GM23338 (cell line): ENCODE data around the gene PGA3. TPM values are rescaled to one million over a fixed set of nuclear protein-coding genes. Genes with fewer than 3 reads are reported as not detected.

Experiments
- ATAC-seq: fragments of 200-7000 bp; cut with Tn5 transposase; 3 replicates; pipeline ENCODE4 v1.9.1; 2020
- DNase-seq: peaks from one replicate; pipeline ENCODE4 v3.0.0-alpha.2; 2015; ENCODE audit warnings: low spot score
- H2AFZ ChIP-seq: fragments of 200-600 bp; sonication (generic); 2 replicates; pipeline ENCODE4 v1.8.0; 2016; ENCODE audit warnings: antibody characterized with exemption, mild to moderate bottlenecking, moderate library complexity
- H3F3A ChIP-seq: fragments of 200-600 bp; sonication (generic); replicated peaks from 2 replicates; pipeline ENCODE4 v1.8.0; 2017; ENCODE audit warnings: antibody characterized with exemption, mixed run types, low read depth
- H3K27ac ChIP-seq: fragments of 200-600 bp; sonication (generic); 2 replicates; pipeline ENCODE4 v1.6.1; 2016; ENCODE audit warnings: low read depth
- H3K27me3 ChIP-seq: fragments of 200-600 bp; sonication (generic); 2 replicates; pipeline ENCODE4 v1.8.0; 2016; ENCODE audit warnings: mild to moderate bottlenecking, mixed run types, moderate library complexity; ENCODE audit not compliant: insufficient read depth
- H3K36me3 ChIP-seq: fragments of 200-600 bp; sonication (generic); 2 replicates; pipeline ENCODE4 v1.8.0; 2016; ENCODE audit warnings: mild to moderate bottlenecking; ENCODE audit not compliant: insufficient read depth
- H3K4me1 ChIP-seq: fragments of 200-600 bp; sonication (generic); 2 replicates; pipeline ENCODE4 v1.8.0; 2016; ENCODE audit warnings: mild to moderate bottlenecking, moderate library complexity; ENCODE audit not compliant: insufficient read depth
- H3K4me2 ChIP-seq: fragments of 200-600 bp; sonication (generic); 2 replicates; pipeline ENCODE4 v1.7.1; 2017; ENCODE audit warnings: mixed run types
- H3K4me3 ChIP-seq: fragments of 200-600 bp; sonication (generic); 2 replicates; pipeline ENCODE4 v1.6.1; 2016; ENCODE audit warnings: mixed run types
- H3K79me2 ChIP-seq: fragments of 200-600 bp; sonication (generic); replicated peaks from 2 replicates; pipeline ENCODE4 v1.8.0; 2017; ENCODE audit warnings: mild to moderate bottlenecking; ENCODE audit not compliant: insufficient read depth
- H3K9me2 ChIP-seq: fragments of 200-600 bp; sonication (generic); 2 replicates; pipeline ENCODE4 v1.8.0; 2017; ENCODE audit not compliant: insufficient read depth
- H4K20me1 ChIP-seq: fragments of 200-600 bp; sonication (generic); replicated peaks from 2 replicates; pipeline ENCODE4 v1.8.0; 2017; ENCODE audit warnings: mild to moderate bottlenecking; ENCODE audit not compliant: insufficient read depth
- H3K27ac Mint-ChIP-seq: 2 replicates; pipeline ENCODE4 v1.8.0; 2020; ENCODE audit warnings: inconsistent platforms, mild to moderate bottlenecking, moderate library complexity, mixed read lengths
- H3K27me3 Mint-ChIP-seq: 3 replicates; pipeline ENCODE4 v1.8.0; 2022; ENCODE audit warnings: low read depth, mild to moderate bottlenecking, moderate library complexity, mixed read lengths, inconsistent platforms; ENCODE audit not compliant: insufficient read depth, poor library complexity
- H3K36me3 Mint-ChIP-seq: 3 replicates; pipeline ENCODE4 v1.8.0; 2021; ENCODE audit warnings: low read depth, mild to moderate bottlenecking, inconsistent platforms, moderate library complexity, mixed read lengths
- H3K4me1 Mint-ChIP-seq: 3 replicates; pipeline ENCODE4 v1.8.0; 2020; ENCODE audit warnings: mild to moderate bottlenecking, inconsistent platforms, mixed read lengths
- H3K4me3 Mint-ChIP-seq: 3 replicates; pipeline ENCODE4 v1.8.0; 2021; ENCODE audit warnings: moderate library complexity, mild to moderate bottlenecking, inconsistent platforms, mixed read lengths
- H3K9me3 Mint-ChIP-seq: 3 replicates; pipeline ENCODE4 v1.8.0; 2020; ENCODE audit warnings: moderate library complexity, mild to moderate bottlenecking, inconsistent platforms, mixed read lengths
- EZH2 ChIP-seq: fragments of 200-600 bp; sonication (generic); IDR thresholded peaks from one replicate; pipeline ENCODE4 v1.8.0; 2017; ENCODE audit warnings: antibody characterized with exemption, mild to moderate bottlenecking, low read depth; ENCODE audit not compliant: unreplicated experiment
- EZH2phosphoT487 ChIP-seq: fragments of 200-600 bp; sonication (generic); IDR thresholded peaks from one replicate; pipeline ENCODE4 v1.8.1; 2018; ENCODE audit warnings: antibody characterized with exemption; ENCODE audit not compliant: unreplicated experiment
- JUNB ChIP-seq: IDR thresholded peaks from one replicate; pipeline ENCODE4 v1.6.1; 2016; ENCODE audit warnings: antibody characterized with exemption; ENCODE audit not compliant: unreplicated experiment
- NANOG ChIP-seq: IDR thresholded peaks from 2 replicates; pipeline ENCODE4 v1.6.1; 2016; ENCODE audit warnings: antibody characterized with exemption, borderline replicate concordance
- POLR2AphosphoS5 ChIP-seq: IDR thresholded peaks from 2 replicates; pipeline ENCODE4 v1.6.1; 2016; ENCODE audit warnings: antibody characterized with exemption, low read depth
- STAT1 ChIP-seq: IDR thresholded peaks from one replicate; pipeline ENCODE4 v1.6.1; 2016; ENCODE audit warnings: antibody characterized with exemption; ENCODE audit not compliant: unreplicated experiment
- ZNF114 ChIP-seq: fragments of 250-450 bp; sonication (Bioruptor Pico); IDR thresholded peaks from 2 replicates; pipeline ENCODE4 v1.5.0; 2020; ENCODE audit warnings: mild to moderate bottlenecking, moderate library complexity
- ZNF331 ChIP-seq: fragments of 250-450 bp; sonication (Bioruptor Pico); IDR thresholded peaks from 2 replicates; pipeline ENCODE4 v1.5.0; 2020; ENCODE audit warnings: low read depth, mild to moderate bottlenecking, moderate library complexity
- polyA plus RNA-seq: library from polyadenylated mRNA; unstranded; fragments of >200 nt; fragmentation: Nextera tagmentation; extraction: Ambion mirVana; gene quantifications from 2 replicates; pipeline ENCODE4 v1.2.1, GENCODE V29; 2016
- total RNA-seq: library from RNA; depleted of rRNA; stranded (reverse); fragments of >200 nt; shearing (Covaris generic); gene quantifications from 2 replicates; pipeline ENCODE4 v1.2.3, GENCODE V29; 2014
- TF ChIP-seq, protein P1 (sequence below), 2 experiments: fragments of 200-600 bp in 1 of 2; sonication (generic) in 1 of 2; conservative IDR thresholded peaks; 2 replicates each; pipeline versions ENCODE4 v1.5.1 to v1.6.1; 2016 to 2017; ENCODE audit warnings: antibody characterized with exemption in 2 of 2, low read depth in 2 of 2, mild to moderate bottlenecking in 2 of 2, moderate library complexity in 1 of 2
- TF ChIP-seq, protein P2 (sequence below): IDR thresholded peaks from 2 replicates; pipeline ENCODE4 v1.6.1; 2016; ENCODE audit warnings: antibody characterized with exemption
- TF ChIP-seq, protein P3 (sequence below): IDR thresholded peaks from one replicate; pipeline ENCODE4 v1.6.1; 2018; ENCODE audit warnings: antibody characterized with exemption; ENCODE audit not compliant: unreplicated experiment
- TF ChIP-seq, protein P4 (sequence below): fragments of 250-450 bp; sonication (Bioruptor Pico); IDR thresholded peaks from 2 replicates; pipeline ENCODE4 v1.5.0; 2020; ENCODE audit warnings: mild to moderate bottlenecking, moderate library complexity

Gene PGA3
- total and polyA plus RNA-seq, 2 experiments from 2014 or later: 0.37 TPM; not detected in 1

DNA sequence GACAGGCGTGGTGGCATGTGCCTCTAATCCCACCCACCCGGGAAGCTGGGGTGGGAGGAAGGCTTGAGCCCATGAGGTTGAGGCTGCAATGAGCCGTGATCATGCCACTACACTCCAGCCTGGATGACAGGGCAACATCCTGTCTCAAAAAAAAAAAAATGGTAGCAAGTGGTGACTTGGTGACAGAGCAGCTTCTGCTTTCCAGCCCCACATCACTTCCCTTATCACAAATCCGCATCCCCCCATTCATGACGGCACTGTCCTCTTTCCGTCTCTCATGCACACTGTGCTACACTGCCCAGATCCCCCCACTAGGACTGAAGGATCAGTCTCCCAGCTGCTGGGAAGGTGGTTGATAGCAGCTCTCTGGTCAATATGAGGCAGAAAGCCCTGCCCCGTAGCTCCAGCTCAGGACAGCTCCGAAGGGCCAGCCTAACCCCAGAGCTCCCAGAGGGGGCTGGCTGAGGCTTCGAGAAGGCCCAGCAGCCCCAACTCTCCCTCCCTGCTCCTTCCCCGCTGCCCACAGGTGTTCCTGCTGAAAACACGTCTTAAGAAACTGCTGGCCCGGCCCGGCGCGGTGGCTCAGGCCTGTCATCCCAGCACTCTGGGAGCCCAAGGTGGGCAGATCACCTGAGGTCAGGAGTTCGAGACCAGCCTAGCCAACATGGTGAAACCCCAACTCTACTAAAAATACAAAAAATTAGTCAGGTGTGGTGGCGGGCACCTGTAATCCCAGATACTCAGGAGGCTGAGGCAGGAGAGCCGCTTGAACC is 53.6 kb downstream of the PGA3 start:
- no peak overlapping the region for H3K27ac Mint-ChIP-seq
- Histone ChIP-seq H3K79me2 (no peaks in the 10 kb centered on the region), H3K27ac (no peak overlapping the region), H3K4me3 (no peak overlapping the region), H3K9me2 (no peaks in the 10 kb centered on the region), H2AFZ (no peak overlapping the region), H3K4me2 (no peak overlapping the region), H3K36me3 (no peaks in the 10 kb centered on the region), H3F3A (no peaks in the 10 kb centered on the region), H3K4me1 (no peaks in the 10 kb centered on the region), H4K20me1 (0 out of 2 replicates have a peak, but pooled peaks cover 2% of the 10 kb centered on the region), H3K27me3 (no peaks in the 10 kb centered on the region)
- no peaks in the 10 kb centered on the region; the same call in 2 of the 3 replicates for H3K4me1 Mint-ChIP-seq
- peaks cover 5% of the 10 kb centered on the region; the same call in 1 of the 3 replicates for H3K36me3 Mint-ChIP-seq
- no peaks in the 10 kb centered on the region for H3K9me3 Mint-ChIP-seq
- ATAC-seq (no peak), DNase-seq (no peak)
- peaks cover 2% of the 10 kb centered on the region for H3K27me3 Mint-ChIP-seq
- no peak overlapping the region for H3K4me3 Mint-ChIP-seq
- TF ChIP-seq, protein P1, sequence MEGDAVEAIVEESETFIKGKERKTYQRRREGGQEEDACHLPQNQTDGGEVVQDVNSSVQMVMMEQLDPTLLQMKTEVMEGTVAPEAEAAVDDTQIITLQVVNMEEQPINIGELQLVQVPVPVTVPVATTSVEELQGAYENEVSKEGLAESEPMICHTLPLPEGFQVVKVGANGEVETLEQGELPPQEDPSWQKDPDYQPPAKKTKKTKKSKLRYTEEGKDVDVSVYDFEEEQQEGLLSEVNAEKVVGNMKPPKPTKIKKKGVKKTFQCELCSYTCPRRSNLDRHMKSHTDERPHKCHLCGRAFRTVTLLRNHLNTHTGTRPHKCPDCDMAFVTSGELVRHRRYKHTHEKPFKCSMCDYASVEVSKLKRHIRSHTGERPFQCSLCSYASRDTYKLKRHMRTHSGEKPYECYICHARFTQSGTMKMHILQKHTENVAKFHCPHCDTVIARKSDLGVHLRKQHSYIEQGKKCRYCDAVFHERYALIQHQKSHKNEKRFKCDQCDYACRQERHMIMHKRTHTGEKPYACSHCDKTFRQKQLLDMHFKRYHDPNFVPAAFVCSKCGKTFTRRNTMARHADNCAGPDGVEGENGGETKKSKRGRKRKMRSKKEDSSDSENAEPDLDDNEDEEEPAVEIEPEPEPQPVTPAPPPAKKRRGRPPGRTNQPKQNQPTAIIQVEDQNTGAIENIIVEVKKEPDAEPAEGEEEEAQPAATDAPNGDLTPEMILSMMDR (conservative IDR thresholded peaks at IDR 0.05; ENCODE audit: low read depth in 2 of 2): no peak
- TF ChIP-seq EZH2 (no peak), JUNB (no peak), POLR2AphosphoS5 (no peak), ZNF331 (no peak), NANOG (no peak), STAT1 (no peak), ZNF114 (no peak), EZH2phosphoT487 (no peak)
- TF ChIP-seq, protein P2, sequence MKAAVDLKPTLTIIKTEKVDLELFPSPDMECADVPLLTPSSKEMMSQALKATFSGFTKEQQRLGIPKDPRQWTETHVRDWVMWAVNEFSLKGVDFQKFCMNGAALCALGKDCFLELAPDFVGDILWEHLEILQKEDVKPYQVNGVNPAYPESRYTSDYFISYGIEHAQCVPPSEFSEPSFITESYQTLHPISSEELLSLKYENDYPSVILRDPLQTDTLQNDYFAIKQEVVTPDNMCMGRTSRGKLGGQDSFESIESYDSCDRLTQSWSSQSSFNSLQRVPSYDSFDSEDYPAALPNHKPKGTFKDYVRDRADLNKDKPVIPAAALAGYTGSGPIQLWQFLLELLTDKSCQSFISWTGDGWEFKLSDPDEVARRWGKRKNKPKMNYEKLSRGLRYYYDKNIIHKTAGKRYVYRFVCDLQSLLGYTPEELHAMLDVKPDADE: no peak
- TF ChIP-seq, protein P3, sequence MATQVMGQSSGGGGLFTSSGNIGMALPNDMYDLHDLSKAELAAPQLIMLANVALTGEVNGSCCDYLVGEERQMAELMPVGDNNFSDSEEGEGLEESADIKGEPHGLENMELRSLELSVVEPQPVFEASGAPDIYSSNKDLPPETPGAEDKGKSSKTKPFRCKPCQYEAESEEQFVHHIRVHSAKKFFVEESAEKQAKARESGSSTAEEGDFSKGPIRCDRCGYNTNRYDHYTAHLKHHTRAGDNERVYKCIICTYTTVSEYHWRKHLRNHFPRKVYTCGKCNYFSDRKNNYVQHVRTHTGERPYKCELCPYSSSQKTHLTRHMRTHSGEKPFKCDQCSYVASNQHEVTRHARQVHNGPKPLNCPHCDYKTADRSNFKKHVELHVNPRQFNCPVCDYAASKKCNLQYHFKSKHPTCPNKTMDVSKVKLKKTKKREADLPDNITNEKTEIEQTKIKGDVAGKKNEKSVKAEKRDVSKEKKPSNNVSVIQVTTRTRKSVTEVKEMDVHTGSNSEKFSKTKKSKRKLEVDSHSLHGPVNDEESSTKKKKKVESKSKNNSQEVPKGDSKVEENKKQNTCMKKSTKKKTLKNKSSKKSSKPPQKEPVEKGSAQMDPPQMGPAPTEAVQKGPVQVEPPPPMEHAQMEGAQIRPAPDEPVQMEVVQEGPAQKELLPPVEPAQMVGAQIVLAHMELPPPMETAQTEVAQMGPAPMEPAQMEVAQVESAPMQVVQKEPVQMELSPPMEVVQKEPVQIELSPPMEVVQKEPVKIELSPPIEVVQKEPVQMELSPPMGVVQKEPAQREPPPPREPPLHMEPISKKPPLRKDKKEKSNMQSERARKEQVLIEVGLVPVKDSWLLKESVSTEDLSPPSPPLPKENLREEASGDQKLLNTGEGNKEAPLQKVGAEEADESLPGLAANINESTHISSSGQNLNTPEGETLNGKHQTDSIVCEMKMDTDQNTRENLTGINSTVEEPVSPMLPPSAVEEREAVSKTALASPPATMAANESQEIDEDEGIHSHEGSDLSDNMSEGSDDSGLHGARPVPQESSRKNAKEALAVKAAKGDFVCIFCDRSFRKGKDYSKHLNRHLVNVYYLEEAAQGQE: no peak
- TF ChIP-seq, protein P4, sequence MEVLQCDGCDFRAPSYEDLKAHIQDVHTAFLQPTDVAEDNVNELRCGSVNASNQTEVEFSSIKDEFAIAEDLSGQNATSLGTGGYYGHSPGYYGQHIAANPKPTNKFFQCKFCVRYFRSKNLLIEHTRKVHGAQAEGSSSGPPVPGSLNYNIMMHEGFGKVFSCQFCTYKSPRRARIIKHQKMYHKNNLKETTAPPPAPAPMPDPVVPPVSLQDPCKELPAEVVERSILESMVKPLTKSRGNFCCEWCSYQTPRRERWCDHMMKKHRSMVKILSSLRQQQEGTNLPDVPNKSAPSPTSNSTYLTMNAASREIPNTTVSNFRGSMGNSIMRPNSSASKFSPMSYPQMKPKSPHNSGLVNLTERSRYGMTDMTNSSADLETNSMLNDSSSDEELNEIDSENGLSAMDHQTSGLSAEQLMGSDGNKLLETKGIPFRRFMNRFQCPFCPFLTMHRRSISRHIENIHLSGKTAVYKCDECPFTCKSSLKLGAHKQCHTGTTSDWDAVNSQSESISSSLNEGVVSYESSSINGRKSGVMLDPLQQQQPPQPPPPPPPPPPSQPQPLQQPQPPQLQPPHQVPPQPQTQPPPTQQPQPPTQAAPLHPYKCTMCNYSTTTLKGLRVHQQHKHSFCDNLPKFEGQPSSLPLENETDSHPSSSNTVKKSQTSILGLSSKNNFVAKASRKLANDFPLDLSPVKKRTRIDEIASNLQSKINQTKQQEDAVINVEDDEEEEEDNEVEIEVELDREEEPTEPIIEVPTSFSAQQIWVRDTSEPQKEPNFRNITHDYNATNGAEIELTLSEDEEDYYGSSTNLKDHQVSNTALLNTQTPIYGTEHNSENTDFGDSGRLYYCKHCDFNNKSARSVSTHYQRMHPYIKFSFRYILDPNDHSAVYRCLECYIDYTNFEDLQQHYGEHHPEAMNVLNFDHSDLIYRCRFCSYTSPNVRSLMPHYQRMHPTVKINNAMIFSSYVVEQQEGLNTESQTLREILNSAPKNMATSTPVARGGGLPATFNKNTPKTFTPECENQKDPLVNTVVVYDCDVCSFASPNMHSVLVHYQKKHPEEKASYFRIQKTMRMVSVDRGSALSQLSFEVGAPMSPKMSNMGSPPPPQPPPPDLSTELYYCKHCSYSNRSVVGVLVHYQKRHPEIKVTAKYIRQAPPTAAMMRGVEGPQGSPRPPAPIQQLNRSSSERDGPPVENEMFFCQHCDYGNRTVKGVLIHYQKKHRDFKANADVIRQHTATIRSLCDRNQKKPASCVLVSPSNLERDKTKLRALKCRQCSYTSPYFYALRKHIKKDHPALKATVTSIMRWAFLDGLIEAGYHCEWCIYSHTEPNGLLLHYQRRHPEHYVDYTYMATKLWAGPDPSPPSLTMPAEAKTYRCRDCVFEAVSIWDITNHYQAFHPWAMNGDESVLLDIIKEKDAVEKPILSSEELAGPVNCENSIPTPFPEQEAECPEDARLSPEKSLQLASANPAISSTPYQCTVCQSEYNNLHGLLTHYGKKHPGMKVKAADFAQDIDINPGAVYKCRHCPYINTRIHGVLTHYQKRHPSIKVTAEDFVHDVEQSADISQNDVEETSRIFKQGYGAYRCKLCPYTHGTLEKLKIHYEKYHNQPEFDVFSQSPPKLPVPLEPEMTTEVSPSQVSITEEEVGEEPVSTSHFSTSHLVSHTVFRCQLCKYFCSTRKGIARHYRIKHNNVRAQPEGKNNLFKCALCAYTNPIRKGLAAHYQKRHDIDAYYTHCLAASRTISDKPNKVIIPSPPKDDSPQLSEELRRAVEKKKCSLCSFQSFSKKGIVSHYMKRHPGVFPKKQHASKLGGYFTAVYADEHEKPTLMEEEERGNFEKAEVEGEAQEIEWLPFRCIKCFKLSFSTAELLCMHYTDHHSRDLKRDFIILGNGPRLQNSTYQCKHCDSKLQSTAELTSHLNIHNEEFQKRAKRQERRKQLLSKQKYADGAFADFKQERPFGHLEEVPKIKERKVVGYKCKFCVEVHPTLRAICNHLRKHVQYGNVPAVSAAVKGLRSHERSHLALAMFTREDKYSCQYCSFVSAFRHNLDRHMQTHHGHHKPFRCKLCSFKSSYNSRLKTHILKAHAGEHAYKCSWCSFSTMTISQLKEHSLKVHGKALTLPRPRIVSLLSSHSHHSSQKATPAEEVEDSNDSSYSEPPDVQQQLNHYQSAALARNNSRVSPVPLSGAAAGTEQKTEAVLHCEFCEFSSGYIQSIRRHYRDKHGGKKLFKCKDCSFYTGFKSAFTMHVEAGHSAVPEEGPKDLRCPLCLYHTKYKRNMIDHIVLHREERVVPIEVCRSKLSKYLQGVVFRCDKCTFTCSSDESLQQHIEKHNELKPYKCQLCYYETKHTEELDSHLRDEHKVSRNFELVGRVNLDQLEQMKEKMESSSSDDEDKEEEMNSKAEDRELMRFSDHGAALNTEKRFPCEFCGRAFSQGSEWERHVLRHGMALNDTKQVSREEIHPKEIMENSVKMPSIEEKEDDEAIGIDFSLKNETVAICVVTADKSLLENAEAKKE (CRISPR knock-in tag): no peak
